HG02798 (cell line): ENCODE results near the gene ABTB1.
"Not testable (repeated sequence)": the region's sequence is repeated elsewhere in the genome, so short reads cannot be mapped to it uniquely, and the experiment has no call there.

Source experiments
- ATAC-seq: cut with Tn5 transposase; IDR thresholded peaks from one replicate; pipeline ENCODE4 v1.9.1; 2021; ENCODE audit warnings: mild to moderate bottlenecking; ENCODE audit not compliant: unreplicated experiment, poor library complexity

ABTB1 gene

DNA sequence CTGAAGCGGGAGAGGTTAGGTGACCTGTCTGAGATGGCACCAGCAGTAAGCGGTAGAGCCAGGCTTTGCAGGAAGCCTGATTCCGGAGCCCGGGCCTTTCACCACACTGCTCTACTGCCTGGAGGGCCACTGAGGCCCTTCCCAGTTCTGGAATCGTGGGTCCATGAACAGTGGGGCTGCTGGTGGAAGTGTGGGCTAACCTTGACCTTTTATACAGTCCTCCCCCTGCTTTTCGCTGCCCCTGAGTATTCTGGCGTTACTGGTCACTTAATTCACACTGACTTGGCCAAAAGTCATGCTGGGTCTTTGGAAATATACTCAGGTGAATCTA is 2.6 kb upstream of the ABTB1 start:
- no peak for ATAC-seq

DNA sequence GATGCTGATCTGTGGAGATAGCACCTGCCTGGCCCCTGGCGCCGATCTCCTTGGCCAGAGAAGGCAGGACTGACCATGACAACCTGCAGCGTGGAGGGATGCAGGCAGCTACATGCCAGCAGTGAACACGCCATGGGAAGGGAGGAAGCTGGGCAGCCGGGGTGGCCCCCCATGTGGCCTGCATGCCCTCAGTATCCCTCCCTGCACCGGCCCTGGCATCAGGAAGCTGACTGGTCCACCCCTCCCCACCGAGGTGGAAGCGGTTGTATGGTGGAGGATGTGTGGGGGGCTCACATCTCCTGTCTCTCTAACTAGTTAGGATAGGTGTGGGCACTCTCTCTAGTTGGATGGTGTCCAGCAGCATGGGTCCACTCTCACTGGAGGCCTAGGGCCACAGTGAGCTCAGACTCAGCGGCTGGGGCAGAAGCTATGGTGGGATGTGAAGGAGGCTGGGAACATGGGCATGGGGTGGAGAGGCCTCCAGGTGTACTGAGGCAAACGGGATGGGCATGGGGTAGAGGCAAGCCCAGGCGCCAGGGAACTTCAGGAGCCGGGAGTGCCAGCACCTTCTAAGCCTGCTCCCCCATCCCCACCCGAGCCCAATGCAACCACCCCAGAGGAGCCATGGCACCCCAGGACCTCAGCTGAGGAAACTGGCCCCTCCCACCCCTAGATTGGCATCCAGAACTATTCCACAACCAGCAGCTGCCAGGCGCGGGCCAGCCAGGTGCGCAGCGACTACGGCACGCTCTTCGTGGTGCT is 1.8 kb upstream of the ABTB1 start:
- ATAC-seq, result no peak

DNA sequence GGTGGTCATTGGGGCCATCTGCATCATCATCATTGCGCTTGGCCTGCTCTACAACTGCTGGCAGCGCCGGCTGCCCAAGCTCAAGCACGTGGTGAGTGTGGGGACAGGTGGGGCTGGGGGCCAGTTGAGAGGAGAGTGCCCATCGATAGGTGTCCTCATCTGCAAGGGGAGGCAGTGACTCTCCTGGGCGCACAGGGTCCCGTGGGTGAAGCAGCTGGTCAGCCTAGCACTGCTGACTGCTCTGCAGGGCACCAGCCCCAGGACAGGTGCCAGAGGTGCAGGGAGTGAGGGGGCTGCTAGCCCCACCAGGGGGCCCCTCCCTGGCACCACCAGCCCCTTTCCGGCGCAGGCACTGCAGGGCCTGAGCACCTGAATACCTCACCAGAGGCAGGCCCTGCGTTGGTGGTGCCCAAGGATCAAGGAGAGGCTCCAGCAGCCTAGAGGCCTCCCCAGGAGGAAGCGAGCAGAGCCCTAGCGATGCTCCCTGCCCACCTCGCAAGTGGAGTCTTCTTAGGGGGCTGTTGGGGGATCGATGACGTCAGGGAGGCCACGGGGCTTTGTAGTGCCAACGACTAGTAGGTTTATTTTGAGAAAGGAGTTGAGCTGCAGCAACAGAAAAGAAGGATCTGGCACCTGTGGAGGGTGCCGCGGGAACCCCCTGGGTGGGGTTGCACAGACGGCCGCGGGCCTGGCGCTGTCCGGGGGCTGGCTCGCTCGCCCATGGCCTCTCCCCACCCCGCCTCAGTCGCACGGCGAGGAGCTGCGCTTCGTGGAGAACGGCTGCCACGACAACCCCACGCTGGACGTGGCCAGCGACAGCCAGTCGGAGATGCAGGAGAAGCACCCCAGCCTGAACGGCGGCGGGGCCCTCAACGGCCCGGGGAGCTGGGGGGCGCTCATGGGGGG is 976 bp upstream of the ABTB1 start:
- ATAC-seq, result peak; percentile 12

DNA sequence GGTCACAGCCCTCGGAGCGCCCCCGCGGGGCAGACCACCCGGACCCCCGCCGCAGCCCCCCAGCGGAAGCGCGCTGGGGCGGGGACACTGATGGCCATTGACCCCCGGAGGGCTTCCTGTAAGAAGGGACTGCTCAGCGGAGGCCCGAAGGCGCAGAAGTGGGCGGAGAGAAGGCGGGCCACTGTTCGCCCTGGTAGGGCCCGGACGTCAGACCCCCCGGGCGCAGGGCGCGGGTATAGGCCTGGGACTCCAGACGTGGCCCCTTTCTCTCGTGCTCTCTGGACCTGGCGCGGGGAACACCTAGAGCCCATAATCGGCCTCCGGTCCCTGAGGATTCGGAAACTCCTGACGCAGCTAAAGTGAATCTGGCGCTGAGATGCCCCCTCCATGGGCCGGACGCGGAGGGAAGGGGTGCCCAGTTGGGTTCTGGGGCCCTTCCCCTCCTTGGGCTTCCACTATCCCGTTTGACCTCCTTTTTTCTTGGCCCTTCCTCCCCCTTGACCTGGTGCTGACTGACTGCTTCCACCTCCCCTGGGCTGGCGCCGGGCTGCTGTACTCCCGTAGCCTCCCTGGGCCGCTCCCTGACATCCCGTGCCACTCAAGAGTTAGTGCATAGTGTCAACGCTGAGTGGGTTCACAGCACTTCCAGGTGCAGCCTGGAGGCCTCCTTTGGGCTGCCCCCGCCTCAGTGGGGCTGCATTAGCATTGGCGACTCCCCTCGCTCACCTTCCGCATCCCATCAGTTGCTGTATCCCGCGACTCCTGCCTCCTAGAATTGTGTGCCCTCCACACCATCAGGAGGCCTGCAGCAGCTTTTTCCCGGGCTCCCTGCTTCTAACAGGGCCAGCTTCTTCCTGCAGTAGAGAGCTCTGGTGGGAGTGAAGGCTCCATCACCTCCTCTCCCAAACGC is 694 bp downstream of the ABTB1 start:
- ATAC-seq, result peak; percentile 30

DNA sequence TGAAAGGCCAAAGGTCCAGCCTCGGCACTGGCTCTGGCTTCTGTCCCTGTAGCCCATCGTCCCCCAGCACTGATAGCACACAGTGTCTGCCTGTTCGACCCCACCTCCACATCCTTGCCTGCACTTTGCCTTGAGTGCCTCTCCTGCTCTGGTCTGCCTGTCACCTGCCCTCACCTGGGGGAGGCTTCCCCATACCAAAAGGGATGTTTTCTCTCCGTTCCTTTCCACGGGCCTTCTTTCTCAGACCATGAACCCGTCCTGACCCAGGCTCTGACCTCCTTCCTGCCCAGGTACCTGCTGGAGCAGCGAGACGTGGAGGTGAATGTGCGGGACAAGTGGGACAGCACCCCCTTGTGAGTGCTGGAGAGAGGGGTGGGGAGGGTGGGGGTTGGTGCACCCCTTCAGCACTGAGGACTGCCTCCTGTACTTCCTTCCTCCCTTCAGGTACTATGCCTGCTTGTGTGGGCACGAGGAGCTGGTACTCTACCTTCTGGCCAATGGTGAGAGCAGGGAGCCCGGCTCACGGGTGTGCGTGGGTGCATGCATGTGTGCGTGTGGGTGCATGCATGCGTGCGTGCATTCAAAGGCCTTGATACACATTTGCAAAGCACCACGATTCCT is 1.5 kb downstream of the ABTB1 start:
- ATAC-seq, result no peak

DNA sequence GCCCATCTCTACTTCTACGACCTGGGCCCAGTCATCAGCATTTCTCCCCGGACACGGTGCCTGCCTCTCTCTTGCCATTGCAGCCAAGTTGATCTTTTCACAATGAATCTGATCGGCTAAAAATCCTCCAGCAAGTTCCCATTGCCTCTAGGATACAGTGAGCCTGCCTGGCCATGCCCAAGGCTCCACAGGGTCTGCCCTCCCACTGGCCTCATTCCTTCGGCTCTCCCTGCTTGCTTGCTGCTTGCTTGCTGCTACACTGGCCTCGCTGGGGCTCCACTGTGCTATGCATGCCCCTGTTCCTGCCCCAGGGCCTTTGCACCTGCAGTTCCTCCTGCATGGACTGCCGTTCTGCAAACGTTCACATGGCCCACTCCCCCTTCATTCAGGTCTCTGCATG is 2.0 kb downstream of the ABTB1 start:
- no peak for ATAC-seq

DNA sequence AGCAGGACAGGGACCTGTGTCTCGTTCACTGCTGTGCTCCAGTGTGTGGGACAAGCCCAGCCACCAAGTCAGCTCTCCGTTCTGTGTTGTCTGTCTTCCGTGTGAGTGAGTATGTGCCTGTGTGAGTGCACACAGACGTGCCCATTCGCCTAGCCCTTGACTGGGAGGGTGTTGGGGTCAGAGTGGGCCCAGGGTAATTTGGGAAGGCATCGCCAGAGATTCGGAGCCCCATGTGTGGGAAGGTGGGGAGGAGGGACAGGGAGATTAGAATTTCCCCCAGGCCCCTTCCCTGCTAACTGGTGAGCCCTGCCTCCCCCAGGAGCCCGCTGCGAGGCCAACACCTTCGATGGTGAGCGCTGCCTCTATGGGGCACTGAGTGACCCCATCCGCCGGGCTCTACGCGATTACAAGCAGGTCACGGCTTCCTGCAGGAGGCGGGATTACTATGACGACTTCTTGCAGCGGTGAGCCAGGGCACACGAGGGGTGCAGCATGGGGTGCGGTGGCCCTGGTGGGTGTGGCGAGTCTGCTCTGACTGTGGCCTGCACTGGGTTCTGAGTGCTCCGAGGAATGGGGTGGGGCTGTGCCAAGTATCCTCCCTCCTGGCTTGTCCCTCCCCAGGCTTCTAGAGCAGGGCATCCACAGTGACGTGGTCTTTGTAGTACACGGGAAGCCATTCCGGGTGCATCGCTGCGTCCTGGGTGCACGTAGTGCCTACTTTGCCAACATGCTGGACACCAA is 3.1 kb downstream of the ABTB1 start:
- ATAC-seq, result no peak

DNA sequence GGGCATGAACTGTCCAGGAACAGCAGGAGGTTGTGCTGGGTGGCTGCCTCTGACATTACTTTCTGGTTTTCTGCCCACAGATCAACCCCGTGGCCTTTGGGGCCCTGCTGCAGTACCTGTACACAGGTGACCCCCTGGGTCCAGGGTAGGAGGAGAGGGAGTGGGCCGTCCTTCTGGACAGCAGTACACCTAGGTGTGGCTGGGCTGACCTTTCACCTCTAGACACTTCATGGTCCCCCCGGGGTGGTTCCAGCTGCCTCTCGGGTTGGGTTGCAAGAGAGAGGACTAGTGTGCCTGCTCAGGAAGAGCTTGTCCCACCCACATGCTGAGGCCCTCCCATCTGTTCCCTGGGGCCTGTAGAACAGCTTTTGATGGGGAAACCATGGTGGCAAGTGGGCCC is 3.7 kb downstream of the ABTB1 start:
- no peak for ATAC-seq

DNA sequence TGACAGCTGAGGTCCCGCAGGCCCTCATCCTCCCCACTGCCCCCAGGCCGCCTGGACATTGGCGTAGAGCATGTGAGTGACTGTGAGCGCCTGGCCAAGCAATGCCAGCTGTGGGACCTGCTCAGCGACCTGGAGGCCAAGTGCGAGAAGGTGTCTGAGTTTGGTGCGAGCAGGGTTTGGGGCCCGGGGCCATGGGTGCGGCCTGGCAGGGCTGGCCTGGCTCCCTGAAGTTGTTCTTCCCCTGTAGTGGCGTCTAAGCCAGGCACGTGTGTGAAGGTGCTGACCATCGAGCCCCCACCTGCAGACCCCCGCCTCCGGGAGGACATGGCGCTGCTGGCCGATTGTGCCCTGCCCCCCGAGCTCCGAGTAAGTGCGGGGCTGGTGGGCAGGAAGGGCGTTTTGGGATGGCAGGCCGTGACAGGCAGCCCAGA is 4.2 kb downstream of the ABTB1 start:
- ATAC-seq, result no peak

DNA sequence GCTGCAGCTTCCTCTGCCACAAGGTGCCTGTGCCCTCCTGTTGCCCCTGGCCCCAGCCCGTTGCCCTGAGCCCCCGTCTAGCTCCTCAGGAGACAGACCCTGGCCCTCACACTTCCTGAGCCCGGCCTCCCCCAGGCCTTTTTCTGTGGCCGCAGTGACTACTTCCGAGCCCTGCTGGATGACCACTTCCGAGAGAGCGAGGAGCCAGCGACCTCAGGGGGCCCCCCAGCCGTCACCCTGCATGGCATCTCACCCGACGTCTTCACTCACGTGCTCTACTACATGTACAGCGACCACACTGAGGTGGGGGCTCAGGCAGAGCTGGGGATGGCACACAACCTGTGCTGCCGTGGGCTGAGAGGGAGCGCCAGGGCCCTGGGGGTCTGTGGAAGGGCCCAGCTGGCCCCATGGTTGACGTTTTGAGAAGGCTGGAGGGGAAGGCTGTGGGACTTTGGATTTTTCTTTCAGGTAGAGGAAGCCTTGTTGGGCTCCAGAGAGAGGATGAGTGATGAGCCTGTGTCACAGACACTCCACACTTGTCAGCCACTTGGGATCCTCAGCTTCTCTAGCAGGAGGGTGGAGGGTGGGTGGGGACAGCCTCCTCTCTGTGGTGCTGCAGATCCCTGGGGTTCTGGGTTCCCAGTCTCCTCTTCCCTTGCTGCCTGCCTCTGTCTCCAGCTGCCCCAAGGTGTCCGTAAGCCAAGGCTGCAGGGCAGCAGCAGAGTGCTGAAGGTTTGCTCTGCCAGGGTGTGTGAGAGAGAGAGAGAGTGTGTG is 5.0 kb downstream of the ABTB1 start:
- ATAC-seq, result no peak

DNA sequence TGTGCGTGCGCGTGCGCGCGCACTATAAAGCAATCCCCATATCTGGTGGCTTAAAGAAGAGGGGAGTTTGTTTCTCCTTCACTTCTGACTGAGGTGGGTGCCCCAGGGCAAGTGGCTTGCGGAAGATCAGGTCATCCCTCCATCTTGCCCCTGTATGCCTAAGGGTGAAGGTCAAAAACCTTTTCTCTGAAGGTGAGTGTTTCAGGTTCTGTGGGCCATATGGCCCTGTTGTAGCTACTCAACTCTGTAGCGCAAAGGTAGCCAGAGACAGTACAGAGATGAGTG is 5.5 kb downstream of the ABTB1 start:
- ATAC-seq, result no peak

DNA sequence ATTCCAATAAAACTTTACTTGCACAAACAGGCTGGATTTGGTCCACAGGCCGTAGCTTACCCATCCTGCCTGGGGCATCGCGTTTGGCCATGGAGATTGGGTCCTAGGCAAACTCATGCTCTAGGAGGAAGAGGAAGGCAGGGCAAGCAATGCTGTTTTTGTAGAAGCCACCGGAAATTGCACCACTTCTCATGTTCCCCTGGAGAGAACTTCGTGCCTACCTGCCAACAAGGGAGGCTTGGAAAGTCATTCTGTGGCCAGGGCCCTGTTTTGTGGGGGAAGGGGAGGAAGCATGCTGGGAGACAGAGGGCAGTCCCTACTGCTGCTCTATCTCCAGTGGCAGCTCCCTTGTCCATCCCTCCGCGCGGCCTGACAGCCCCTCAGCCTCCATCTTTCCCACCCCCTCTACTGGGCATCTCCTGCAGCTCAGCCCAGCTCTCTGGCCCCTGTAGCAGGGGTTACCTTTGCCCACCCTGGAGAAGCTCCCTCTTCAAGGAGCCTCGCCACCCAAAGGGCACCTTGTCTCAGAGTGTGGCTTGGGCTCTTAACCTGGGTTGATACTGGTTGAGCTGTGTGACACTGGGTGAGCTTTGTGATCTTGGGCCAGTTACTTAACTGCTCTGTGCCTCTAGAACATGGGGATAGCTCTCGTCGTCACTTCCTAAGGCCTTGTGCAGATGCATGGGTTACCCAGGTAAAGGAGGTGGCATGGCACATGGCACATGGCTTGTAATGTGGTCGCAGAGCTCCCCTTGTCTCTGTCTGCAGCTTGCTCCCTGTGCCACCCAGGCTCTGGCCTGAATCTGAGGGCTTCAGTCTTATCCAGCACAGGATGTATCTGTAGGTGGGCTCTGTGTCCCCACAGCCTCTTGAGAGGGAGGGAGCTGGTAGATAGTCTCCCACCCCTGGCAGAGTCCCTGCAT is 6.1 kb downstream of the ABTB1 start:
- ATAC-seq, result no peak

DNA sequence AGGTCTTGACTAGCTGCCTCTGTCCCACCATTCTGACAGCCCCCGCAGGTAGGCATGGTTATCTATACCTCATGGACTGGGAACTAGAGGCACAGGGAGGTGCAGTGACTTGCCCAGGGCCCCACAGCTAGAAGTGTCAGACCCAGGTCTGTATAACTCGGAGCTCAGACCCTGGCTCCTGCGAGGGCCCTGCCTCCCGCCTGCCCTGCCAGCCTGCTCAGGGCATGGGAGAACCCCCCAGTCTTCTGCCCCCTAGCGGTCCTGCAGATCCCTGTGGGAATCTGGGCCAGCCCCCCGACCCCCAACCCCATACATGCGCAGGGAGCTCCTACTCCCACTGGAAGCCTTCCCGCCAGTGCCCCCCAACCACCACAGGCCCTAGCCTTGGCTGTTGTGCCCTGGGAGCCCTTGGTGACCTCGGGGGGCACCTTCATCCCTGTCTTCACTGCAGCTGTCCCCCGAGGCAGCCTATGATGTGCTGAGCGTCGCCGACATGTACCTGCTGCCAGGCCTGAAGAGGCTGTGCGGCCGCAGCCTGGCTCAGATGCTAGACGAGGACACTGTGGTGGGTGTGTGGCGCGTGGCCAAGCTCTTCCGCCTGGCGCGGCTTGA is 6.9 kb downstream of the ABTB1 start:
- ATAC-seq, result no peak

DNA sequence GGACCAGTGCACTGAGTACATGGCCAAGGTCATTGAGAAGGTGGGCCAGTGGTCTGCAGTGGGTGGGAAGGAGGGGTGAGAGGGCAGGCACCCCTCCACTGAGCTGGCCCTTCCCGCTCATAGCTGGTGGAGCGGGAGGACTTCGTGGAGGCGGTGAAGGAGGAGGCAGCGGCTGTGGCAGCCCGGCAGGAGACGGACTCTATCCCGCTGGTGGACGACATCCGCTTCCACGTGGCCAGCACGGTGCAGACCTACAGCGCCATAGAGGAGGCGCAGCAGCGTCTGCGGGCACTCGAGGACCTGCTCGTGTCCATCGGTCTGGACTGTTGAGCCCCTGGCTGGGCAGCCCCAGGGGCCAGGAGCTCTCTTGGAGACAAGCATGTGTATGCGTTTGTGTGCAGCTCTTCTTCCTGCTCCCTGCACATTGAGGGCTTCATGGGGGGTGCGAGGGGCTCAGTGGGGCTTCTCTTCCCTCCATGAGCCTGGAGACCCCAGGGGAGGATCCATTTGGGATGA is 7.5 kb downstream of the ABTB1 start:
- ATAC-seq, result no peak

DNA sequence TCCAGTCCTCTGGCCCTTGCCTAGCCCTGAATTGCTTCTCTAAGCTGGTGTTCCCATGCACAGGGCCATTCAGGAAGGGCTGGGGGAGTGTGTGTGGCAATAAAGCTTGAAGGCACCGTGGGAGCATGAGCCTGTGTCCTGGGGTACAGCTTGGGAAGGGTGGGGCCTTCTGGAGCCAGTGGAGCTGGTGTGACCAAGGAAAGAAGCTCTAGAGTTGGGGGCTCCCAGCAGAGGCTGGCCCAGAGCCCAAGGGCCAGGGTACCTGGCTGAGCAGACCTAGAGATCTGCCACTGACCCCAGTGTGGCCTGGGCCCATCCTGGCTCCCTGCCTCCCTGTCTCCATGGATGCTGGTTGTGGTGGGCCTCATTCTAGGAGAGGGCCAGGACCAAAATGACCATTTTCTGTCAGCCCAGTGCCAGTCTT is 8.1 kb downstream of the ABTB1 start:
- no peak for ATAC-seq

DNA sequence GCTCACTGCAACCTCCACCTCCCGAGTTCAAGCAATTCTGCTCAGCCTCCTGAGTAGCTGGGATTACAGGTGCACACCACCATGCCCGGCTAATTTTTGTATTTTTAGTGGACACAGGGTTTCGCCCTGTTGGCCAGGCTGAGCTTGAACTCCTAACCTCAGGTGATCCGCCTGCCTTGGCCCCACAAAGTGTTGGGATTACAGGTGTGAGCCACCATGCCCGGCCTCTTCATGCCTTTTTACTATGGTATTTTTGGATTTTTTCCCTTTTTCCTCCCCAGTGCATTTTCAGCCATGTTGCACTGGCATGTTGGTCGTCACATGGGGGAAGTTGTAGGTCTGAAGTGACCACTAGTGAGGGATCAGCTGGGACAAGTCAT is 9.4 kb downstream of the ABTB1 start:
- ATAC-seq, result not testable (repeated sequence)

DNA sequence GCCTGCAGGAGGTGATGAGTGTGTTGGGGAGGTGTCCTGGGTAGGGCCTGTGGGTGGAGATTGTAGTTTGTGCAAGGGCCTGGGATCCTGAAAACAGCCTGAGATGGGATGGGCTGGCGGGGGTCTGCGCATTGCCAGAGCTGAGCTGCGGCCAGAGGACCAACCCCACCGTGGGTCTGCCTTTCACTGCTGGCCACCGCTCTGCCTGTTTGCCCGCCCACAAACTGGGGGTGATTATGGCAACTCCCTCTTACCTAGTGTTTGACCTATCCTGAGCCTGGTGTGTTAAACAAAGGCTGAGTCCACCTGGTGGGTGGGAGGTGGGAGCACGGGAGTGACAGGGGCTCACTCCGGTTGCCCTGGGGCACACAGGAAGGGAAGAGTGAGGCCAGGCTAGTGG is 9.8 kb downstream of the ABTB1 start:
- no peak for ATAC-seq
